ENCODE measurements around the gene FBXW11.
"Not testable (repeated sequence)": the region's sequence is repeated elsewhere in the genome, so short reads cannot be mapped to it uniquely, and the experiment has no call there.

FBXW11 gene

DNA sequence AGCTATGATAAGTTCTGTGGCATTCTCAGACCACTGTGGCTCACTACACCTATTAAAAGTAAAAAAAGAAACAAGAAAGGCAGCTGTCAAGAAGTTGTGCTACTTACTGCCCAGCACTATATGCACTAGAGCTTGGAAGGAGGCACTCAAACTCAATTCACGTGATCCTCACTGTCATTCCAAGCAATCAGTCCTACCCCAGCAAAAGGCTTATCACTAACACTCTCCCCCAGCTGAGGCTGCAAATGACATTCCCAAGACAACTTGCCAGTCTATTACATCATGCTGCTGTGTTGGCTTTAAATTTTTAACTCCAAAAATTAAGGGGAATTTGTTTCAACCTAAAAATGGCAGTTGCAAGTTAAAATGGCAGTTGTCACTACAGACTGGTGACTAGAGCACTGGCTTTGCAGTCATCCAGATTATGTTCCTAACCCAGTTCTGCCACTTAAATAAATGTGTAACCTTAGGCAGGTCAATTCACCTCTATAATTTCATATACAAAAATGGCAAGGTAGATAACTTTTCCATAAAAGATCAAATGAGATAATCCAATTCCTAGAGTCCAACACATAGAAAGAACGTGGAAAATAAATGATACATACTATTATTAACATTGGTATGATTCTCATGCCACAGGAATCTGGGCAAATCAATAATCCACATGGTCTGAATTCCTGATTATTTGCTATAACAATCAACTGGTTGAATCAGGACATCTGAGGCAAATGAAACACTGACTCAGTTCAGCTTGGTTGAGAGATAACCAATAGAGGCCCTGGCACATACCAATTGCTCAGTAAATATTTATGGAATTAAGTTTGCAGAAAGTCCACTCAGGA lies 52.4 kb downstream of the FBXW11 start:
- peak; percentile 32 for DNase-seq (ENCODE audit: low spot score)

DNA sequence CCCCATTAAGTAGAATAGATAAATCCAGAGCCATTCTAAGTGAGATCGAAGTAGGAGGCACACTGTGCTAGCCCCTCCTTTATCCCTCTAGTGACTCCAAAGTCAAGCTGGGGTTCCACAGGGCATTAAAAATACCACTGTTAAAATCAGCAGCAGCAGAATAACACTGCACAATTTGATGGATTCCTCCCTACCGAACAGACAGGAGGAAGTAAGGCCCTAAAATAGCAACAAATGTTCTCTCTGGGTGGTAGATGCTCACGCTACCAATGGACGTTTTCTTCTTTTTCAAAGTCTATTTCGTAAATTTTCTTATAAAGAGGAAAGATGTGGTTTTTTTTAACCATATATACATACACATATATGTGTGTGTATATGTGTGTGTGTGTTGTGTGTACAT lies 54.4 kb downstream of the FBXW11 start:
- DNase-seq (ENCODE audit: low spot score), result no peak

DNA sequence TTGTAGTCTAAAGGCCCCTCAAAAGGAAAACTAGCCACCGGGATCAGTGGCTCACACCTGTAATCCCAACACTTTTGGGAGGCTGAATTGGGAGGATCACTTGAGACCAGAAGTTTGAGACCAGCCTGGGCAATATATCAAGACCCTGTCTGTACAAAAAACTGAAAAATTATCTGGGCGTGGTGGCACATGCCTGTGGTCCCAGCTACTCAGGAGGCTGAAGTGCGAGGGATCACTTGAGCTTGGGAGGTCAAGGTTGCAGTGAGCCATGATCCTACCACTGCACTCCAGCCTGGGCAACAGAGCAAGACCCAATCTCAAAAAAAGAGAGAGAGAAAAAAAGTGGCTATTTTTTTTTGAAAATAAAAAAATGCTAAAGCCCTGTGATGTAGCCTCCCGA lies 55.2 kb downstream of the FBXW11 start:
- DNase-seq (ENCODE audit: low spot score), result no peak

DNA sequence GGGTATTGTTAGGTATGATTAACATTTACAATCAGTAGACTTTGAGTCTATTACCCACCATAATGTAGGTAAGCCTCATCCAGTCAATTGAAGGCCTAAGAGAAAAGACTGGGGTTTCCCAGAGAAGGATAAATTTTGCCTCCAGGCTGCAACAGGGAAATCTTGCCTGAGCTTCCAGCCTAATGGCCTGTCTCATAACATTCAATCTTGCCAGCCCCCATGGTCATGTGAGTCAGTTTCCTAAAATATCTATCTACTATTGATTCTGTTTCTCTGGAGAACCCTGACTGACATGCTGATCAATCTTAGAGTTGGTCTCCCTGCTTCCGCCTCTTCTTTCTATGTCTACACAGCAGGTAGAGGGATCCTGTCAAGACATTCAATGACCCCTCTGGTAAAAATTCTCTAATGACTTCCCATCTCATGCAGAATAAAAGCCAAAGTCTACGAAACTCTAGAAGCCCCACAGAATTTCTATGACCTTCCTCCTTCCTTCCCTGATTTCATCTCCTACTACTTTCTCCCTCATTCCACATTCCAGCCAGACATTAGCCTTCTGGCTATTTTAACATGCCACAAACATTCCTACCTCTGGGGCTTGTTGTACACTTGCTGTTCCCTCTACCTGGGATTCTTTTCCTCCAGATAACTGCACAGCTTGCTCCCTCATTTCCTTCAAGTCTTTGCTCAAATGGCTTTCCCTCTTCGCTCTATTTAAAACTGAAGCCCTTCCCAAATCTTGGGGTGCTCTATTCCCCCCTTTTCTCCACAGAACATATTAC lies 60.2 kb downstream of the FBXW11 start:
- no peak for DNase-seq (ENCODE audit: low spot score)

DNA sequence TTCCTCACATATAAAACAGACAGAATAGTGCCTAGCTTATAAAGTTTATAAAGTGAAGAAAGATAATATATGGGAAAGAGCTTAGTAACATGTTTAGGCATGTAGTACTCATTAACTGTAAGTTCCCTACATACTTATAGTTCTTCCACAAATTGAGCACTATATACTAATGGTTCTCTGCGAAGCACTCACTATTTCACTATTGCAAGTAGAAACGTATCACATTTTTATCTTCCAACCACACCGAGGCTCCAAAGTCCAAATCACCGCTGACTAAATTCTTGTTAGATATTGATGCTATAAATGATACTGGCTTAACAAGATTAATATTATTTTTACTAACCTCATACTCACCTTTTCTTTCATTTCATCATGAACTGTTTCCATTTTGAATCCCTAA lies 61.0 kb downstream of the FBXW11 start:
- no peak for DNase-seq (ENCODE audit: low spot score)

DNA sequence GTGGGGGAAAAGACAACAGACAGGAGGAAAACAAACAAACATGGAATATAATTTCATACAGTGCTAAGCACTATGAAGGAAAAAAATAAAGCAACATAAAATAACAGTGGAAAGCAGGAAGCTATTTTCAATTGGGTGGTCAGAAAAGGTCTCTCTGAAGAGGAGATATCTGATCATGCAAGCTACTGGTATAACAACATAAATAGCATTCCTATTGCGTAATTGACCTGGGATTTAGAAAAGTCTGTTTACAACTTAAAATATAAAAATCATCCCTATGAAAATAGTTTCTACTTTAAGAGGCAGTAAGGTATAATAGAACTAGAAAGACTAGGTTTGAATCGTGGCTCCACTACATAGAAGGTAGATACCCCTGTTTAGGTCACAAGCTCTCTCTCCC lies 61.4 kb downstream of the FBXW11 start:
- no peak for DNase-seq (ENCODE audit: low spot score)

DNA sequence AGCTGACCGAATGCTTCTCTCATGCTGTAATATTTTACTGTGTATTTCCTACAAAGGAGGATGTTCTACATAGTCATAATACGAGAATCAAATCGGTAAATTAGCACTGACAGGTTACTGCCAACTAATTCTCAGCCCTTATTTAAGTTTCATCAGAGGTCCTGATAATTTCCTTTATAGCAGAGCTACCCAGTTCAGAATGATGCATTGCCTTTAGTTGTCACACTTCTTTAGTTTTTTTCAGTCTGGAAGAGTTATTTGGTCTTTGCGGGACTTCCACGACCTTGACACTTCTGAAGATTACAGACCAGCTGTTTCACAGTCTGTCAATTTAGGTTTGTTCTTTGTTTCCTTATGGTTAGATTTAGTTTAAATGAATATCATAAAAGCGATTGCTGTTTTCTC lies 64.3 kb downstream of the FBXW11 start:
- not testable (repeated sequence) for DNase-seq (ENCODE audit: low spot score)

DNA sequence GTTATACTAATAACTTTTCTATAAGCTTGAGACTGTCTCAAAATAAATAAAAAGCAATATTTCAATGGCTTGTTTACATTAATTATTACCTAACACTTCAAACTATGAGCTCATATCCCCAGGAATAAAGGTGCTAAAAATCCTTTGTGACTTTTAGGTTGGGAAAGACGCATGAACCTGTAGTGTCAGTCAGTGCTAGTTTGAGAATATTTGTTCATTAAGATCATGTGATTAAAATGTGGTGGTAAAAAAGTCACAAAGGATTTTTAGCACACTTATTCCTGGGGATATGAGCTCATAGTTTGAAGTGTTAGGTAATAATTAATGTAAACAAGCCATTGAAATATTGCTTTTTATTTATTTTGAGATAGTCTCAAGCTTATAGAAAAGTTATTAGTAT lies 64.8 kb downstream of the FBXW11 start:
- not testable (repeated sequence) for DNase-seq (ENCODE audit: low spot score)

DNA sequence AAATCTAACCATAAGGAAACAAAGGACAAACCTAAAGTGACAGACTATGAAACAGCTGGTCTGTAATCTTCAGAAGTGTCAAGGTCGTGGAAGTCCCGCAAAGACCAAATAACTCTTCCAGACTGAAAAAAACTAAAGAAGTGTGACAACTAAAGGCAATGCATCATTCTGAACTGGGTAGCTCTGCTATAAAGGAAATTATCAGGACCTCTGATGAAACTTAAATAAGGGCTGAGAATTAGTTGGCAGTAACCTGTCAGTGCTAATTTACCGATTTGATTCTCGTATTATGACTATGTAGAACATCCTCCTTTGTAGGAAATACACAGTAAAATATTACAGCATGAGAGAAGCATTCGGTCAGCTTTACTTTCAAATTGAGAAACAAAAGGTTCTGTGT lies 65.2 kb downstream of the FBXW11 start:
- DNase-seq (ENCODE audit: low spot score), result not testable (repeated sequence)

DNA sequence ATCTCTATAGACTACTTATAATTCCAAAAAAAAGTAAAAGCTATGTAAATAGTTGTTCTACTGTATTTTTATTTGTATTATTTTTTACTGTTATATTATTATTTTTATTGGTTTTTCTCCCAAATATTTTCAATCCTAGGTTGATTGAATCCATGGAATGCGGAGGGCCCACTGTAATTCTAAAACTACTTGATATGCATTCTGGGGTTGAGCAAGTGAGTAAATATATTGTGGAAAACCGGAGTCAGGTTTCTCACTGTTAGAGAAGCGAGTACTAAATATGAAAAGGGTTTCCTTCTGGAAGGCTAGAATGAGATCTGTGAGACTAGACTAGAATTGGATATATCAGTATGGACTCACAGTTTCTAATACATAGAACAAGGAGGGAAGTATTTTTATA lies 66.5 kb downstream of the FBXW11 start:
- no peak for DNase-seq (ENCODE audit: low spot score)

DNA sequence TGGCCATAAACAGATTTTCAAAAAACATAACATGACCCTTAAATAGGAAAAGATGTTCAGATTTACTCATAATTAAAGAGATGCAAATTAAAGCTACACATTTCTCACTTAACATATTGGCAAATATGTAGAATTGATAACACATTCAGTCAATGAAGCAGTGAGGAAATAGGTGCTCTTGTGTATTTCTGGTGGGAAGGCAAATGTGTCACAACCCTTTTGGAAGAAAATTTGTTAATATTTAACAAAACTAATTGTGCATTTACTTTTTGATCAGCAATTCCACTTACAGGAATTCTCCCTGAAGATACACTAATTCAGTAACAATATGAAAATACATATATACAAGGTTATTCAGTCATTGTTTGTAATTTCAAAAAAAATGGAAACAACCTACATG lies 68.1 kb downstream of the FBXW11 start:
- no peak for DNase-seq (ENCODE audit: low spot score)

DNA sequence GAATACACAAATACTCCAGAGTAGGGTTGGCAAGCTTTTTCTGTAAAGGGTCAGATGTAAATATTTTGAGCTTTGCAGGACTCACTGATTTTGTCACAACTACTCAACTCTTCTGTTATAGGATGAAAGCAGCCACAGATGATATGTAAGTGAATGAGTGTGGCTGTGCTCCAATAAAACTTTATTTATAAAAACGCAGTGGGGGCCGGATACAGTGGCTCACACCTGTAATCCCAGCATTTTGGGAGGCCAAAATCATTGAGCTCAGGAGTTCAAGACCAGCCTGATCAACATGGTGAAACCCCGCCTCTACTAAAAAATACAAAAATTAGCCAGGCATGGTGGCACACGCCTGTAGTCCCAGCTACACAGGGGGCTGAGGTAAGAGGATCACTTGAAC lies 69.1 kb downstream of the FBXW11 start:
- DNase-seq (ENCODE audit: low spot score), result no peak

DNA sequence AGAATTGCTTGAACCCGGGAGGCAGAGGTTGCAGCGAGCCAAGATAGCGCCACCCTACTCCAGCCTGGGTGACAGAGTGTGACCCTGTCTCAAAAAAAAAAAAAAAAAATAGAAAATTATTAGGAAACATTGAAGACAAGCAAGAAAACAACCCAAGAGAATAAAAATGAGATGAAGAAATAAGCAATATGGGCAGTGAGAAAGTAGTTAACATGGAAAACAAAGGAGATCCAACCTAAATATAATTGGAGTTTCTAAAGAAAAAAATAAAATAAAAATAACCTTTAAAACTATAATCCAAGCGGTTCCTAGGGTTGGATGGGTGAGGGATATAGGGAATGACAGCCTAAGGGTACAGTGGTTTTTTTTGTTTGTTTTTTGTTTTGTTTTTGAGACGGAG lies 71.9 kb downstream of the FBXW11 start:
- no peak for DNase-seq (ENCODE audit: low spot score)

DNA sequence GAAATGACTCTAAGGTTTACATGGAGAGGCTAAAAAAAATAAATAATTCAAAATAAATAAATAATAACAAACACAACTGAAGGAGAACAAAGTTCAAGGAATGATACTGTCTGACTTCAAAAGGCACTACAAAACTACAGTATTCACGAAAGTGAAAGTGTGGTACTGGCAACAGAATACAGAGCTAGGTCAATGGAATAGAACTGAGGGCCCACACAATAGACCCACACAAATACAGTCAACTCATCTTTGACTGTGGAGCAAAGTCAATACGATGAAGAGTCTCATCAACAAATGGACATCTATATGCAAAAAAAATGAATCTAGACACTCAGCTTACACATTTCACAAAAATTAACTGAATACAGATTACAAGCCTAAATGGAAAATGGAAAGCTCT lies 75.3 kb downstream of the FBXW11 start:
- DNase-seq (ENCODE audit: low spot score), result no peak

DNA sequence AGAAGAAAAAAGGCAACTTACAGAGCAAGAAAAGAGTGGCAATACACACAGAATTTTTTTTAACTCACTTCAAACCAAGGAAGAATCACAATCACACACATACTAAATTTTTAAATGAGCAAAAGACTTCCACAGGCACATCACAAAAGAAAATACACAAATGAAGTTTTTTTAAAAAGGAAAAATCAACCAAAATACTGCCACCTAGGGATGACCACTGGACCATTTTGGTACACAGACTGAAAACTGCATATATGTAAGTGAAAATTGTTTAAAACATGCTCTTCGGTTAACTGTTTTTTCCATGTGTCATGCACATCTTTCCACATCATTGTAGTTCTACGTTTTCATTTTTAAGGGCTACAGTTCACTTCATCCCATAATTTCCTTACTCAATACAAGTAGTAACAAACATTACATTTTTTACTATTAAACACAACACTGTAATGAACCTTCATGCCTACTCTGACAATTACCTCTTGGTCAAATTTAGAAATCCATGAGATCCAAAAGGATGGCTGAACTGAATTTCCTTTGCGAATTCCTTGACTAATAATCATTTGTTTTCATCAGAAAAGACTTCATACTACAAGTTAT lies 79.0 kb downstream of the FBXW11 start:
- DNase-seq (ENCODE audit: low spot score), result no peak

DNA sequence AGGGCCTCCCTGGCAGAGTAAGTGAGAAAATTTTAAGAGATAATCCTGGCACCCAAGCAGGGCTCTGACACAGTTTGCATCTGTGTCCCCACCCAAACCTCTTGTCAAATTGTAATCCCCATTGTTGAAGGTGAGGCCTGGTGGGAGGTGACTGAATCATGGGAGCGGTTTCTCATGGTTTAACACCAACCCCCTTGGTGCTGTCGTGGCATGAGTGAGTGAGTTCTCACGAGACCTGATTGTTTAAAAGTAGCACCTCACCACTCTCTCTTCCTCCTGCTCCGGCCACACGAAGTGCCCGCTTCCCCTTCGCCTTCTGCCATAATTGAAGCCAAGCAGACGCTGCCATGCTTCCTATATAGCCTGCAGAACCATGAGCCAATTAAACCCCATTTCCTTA lies 80.1 kb downstream of the FBXW11 start:
- DNase-seq (ENCODE audit: low spot score), result no peak

DNA sequence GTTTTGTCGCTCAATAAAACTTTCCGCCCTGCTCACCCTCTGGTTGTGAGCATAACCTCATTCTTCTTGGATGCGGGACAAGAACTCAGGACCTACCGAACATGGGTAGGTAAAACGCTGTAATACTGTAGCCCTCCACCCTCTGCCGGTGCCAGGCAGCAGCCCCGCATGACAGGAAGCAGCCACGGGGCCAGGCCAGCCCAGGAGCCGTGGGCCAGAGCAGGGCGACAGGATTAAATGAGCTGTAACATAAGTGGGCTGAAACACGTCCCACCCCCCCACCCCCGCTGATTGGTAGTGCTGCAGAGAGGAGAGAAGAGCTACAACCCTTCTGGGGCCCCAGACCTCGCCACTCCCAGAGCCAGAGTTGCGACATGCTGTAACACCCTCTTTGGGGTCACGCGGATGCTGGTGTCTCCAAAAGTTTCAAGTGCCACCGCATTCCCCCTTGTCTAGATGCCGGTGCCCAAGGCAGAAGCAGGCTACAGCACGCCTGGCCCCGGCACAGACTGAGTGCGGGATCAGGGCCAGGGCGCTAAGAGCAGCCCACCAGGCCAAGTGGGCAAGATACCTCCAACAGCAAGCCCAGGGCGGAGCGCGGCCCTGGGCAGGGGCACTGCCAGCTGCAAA lies 81.8 kb downstream of the FBXW11 start:
- no peak for DNase-seq (ENCODE audit: low spot score)

DNA sequence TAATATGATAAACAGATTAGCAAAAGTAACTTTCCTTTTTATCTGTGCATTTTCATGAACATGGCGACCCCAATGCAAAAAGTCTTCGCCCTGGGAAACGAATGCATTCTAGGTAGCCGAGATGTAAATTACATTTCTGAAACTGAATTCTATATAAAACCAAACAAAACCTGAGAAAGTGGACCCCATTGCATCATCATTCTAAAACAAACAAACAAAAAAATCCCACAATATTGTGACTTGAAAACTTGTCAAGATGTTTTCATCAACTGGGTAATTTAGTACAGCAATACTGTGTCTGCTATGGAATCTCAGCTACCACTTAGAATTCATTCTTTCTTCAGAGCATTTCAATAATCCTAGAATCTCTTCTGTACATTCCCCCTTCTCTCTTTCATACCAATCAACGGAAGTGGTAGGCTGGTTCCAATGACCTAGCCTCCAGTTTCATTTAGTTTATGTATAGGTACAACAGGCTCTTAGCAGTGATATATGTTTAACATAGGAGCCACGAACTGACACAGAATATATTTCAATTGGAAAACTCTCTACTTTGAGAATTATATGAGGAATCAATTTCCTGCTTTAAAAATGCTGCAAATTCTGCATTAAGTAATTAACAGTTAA lies 85.6 kb downstream of the FBXW11 start:
- DNase-seq (ENCODE audit: low spot score), result no peak

DNA sequence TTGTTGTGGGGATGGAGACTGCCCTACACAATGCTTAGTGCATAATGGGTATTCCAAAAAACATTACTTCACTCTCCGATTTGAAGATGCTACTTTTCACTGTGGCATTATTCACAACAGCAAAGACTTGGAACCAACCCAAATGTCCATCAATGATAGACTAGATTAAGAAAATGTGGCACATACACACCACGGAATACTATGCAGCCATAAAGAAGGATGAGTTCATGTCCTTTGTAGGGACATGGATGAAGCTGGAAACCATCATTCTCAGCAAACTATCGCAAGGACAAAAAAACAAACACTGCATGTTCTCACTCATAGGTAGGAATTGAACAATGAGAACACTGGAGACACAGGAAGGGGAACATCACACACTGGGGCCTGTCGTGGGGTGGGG lies 90.7 kb downstream of the FBXW11 start:
- DNase-seq (ENCODE audit: low spot score), result not testable (repeated sequence)

DNA sequence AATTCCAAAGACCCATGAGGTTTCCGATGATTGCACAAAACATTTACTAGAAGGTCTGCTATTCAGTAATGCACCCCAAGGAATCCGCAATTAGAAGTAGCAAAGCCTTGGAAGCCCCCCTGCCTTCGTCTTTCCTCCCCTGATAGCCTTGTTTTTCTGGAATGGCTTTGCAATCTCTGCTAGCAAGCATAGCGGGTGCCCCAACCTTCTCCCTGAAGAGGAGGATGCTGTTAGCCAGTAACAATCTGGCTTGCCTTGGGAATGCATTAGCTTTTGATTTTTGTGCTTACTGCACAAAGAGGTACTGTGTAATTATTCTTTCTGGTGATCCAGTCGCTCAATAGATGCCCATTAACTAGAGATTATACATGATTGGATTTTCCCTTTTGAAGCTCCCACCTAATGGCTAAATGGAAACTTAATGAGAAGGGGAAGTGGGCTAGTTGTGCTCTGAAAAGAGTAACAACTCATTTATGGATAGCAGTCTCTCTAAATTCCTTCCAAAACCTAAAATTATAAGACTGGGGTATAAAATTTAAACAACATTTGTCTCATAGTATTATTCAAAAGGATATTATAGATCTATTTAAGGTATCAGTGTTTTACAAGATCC lies 91.6 kb downstream of the FBXW11 start:
- DNase-seq (ENCODE audit: low spot score), result no peak

DNA sequence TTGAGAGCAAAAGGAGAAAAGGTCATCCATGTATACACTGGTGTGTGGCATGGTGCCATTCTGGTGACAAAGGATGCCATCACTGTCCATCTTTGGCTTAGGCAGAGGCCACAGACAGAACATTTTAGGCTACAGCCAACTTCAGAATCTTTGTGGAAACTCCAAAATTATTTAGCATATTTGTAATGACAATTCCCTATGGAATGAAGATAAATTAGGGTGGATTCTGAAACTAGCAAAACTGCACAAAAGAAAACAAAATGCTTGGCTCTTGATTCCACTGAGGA lies 92.5 kb downstream of the FBXW11 start:
- peak; percentile 9 for DNase-seq (ENCODE audit: low spot score)

DNA sequence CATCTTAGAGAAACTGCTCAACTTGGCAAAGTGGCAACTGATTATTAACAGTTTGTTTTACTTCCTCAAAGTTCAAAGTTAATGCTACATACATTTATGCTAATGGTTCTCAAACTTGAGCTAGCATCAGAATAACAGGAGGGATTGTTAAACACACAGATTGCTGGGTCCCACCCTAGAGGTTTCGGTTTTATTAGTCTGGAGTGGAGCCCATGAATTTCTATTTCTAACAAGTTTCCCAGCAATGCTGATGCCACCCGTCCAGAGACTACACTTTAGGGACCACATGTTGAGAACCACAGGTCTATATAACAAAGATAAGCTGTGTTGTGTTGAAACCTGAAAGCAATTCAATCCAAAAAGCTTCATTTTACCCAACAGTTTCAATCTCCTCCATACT lies 95.3 kb downstream of the FBXW11 start:
- DNase-seq (ENCODE audit: low spot score), result no peak
